NCI-H345 (cell line): Measurements from ENCODE around the gene GALNT2.

Experiments used
- DNase-seq: peaks from one replicate; lab custom pipeline; 2025; lab: John Stamatoyannopoulos, UW

The GALNT2 gene

DNA sequence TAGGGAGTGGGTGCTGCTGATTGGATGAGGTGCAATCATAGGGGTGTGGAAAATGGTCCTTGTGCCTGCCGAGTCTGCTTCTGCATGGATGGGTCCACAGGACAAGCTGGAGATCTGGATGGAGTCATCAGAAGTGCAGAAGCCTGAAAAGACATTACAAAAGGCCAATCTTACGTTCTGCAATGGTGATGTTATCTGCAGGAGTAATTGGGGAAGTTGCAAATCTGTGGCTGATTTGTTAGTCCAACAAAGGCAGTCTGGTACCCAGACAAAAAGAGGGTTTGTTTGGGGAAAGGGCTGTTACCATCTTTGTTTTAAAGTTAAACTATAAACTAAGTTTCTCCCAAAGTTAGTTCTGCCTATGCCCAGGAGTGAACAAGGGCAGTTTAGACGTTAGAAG is 192.6 kb downstream of the GALNT2 start:
- no peak for DNase-seq

DNA sequence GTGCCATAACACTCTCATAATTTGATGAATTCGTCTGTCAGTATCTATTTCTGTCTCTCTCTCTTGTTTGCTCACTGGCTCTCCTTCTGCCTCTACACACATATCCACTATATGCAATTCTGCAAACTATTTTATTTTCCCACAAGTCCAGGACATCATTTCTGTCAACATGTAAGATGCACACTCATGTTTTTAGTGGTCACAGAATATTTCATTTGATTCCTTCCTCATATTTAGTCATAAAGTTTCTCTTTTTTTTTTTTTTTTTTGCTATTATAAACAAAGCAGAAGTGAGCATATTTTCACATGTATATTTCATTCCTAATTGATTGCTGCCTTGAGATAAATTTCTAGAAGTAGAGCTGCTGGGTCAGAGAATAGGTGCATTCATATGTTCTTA is 193.8 kb downstream of the GALNT2 start:
- no peak for DNase-seq

DNA sequence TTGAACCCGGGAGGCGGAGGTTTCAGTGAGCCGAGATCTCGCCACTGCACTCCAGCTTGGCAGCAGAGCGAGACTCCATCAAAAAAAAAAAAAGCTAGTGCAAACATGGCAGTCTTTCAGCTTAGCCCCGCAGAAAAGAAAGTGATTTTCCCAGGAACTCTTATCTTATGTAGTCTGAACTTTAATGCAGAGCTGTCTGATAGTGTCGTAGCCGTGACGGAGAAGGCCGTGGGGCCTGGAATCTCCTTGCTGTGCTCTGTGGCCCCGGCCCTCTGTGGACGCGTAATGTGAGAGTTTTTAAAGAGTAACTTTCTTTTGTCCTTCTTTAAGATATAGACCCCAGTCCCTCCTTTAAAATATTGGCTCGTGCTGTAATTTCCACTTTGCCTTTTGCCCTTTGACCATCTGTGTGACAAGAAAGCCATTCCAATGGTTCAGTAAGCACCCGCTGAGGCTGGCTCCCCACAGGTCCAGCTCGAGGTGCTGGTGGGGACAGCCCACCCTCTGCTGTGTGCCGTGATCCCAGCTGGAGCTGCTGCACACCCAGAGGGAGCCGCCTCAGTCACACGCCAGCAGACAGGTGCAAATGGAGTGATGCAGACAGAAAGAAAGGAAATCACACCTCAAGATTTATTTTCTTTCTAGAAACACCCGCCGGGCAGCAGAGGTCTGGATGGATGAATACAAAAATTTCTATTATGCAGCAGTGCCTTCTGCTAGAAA is 195.1 kb downstream of the GALNT2 start:
- DNase-seq = no peak

DNA sequence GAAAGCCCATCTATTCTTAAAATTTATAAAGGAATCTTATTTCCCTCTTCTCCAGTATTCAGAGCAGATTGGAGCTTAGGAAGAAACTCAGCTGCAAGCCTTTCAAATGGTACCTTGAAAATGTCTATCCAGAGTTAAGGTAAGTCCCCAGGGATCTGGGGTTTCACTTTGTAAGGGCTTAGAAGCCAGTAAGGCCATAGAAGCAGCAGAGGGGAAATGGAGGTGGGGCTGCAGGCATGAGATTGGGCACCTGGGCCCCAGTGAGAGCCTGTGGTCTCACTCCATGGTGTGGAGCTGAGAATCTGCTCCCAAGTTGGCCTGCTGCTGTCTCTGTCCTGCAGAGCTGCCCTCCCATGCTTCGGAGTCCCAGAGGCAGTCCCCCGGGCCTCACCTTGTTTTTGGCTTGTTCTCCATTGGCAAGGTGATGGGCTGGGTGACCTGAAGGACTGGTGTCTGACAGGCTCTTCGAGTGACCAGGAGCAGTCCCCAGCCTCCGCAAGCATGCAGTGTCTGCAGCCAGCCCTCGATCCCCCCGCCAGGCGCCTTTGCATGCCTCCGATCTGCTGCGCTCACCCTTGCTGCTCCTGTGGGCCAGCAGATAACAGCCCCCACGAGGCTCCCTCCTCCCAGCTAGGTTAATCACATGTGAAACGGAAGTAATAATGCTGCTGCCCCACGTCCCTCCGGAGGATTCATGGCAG is 196.0 kb downstream of the GALNT2 start:
- no peak for DNase-seq

DNA sequence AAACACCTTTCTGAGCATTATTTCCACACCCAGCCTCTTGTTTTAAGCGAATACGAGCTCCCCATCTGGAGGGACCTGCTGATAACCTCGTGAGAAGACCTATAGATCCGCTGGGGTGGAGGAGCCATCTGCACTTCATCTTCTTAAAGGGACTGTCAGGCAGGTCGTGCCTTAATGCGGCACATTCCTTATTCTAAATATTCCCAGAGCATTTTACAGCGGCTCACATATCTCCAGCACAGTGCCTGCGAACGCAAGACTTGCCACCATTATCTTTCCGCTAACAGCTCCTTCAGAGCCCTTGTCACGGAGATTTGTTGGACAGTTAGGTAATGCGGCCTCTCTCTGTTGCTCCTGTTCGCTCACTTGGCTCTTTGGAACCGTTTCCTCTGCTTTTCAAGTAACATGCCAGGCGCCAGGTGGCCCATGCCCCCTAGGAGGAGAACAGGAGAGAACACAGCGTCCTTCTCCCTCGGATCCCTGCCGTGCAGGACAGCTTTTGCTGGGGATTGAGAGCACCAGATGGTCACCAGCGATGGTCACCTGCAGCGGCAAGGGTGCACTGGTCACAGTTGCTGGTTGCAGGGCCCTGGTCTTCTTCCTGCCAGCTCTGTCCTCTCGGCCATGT is 196.6 kb downstream of the GALNT2 start:
- DNase-seq = no peak

DNA sequence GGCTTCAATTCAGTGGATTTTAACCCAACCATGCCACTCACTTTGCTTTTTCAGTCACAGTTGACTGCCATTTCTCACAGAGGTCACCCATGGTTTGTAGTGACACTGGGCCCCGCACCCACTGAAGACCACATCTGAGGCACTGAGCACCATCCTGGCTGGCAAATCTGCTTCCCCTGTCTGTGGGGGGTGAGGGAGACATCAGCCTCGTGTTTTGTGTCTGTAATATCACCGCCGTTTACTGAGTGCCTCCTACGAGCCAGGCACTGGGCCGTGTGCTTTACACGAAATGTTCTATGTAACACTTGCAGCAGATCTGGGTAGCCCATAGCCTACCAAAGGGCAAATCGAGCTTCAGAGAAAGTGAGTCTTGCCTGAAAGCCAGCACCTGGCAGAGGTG is 197.3 kb downstream of the GALNT2 start:
- DNase-seq = no peak

DNA sequence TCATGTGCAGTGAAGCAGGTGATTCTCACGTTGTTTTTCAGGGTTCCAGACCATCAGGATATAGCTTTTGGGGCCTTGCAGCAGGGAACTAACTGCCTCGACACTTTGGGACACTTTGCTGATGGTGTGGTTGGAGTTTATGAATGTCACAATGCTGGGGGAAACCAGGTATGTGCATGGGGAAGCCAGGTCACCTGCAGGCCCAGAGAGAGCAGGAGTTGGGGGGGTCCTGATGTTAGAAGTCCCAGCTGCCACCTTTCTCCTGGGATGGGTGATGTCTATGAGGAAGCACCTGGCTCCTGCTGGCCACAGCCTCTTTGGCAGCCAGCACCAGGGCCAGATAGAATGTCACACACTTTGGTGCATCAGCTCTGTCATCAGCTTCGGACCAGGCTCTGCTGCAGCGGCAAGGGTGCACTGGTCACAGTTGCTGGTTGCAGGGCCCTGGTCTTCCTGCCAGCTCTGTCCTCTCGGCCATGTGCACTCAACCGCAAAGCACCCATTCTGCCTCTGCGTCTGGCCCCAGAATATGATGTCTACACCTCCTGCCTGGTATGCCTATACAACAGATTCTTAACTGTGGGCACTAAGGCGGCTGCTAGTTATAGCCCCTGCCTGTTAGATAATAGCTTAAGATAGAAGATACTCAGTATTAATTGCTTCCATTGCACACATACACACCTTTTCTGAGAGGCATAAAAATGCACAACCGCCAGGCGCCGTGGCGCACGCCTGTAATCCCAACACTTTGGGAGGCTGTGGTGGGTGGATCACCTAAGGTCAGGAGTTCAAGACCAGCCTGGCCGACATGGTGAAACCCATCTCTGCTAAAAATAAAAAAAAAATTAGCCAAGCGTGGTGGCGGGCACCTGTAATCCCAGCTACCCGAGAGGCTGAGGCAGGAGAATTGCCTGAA is 198.4 kb downstream of the GALNT2 start:
- DNase-seq = no peak

DNA sequence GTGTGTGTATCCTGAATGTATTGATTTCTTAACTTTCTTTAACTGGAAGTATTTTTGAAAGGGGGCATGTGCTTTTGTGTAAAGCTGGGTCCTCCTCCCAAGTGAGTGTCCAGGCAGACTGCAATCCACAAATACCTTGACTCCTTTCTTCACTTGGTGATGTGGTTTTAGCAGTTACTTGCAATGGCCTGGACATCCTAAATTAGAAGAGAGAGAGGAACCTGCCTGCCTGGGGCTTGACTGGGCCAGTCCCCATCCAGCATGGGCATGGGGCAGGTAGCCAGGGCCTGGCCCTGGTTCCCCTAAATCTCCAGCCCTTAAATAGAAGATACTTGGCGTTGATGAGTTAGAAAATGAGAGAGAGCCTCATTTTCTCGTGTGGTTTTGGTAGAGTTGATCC is 199.4 kb downstream of the GALNT2 start:
- DNase-seq = no peak

DNA sequence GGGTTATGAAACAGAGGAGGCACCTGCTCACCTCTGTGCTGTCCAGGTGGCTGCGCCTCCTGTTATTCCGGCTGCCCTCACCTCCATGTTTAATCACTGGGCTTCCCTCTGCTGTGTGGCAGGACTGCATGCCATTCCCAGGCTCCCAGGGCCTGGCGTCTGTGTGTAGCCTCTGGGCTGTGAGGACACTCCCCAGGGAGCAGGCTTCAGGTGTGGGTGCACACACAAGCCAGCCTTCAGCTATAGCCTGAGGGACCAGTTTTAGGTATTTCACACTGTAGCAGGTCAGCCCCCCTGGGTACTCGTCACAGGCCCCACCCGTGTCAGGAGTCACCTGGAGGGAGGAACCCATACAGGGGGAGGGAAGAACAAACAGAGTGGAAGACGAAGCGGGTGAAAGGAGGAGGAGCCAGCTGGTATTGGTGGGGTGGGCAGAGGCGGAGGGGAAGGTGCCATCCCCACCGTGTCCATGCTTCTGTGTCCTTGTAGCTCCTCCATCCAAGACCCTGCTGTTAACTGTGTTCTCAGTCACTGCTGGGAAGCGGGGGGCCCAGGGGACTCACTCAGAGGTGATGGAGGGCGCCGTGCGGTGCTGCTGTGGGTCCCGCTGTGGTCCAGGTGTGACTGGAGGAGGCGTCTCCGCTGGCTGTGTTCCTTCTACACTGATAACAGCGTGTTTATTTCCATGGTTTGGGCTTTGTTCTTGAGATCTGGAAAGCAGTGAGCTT is 200.5 kb downstream of the GALNT2 start:
- DNase-seq = no peak

DNA sequence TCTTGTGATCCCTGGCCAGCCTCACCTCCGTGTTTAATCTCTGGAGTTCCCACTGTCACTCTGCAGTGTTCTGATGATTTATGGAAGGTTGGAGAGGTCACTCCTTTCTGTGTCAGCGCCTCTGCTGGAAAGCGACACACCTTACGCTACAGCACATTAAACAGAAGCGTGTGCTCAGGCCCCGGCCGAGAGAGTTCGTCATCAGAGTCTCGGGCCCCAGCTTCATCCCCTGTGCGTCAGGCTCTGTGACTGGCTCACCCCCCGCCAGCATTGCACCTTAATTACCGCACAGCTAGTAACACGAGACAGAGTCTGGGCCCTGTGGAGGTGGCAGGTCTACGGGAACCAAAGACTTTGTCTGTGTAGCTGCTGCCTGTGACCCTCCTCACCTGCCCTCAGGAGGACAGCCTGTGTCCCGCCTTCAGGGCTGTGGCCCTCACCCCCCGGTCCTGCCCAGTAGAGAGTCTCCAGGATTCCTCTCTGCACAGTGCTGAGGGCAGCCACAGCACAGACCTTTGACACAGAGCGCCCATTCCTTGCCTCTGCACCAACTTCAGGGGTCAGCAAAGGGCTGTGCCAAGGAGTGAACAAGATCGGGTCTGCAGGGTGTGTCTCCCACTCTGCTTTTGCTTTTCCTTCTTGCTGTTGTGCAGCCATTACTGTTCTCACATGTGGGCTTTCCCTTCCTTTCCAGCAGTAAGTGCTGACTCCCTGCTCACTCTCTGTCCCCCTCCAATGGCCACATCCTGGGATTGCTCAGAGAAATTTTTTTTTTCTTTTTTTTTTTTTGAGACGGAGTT is 201.5 kb downstream of the GALNT2 start:
- DNase-seq = peak; percentile 34

DNA sequence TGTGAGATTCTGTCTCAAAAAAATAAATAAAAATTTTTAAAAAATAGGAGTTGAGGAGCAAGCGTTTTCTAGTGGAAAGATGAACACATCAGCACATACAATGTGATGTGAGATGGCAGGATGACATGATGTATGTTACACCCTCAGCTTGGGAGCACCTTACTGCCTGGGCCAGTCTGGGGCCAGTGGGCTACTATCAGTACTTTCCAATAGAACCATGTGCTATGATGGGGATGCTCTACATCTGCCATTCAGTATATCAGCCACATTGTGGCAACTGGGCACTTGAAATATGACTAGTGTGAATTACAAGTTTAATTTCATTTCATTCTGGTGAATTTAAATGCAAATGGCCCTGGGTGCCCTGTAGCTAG is 203.1 kb downstream of the GALNT2 start:
- no peak for DNase-seq

DNA sequence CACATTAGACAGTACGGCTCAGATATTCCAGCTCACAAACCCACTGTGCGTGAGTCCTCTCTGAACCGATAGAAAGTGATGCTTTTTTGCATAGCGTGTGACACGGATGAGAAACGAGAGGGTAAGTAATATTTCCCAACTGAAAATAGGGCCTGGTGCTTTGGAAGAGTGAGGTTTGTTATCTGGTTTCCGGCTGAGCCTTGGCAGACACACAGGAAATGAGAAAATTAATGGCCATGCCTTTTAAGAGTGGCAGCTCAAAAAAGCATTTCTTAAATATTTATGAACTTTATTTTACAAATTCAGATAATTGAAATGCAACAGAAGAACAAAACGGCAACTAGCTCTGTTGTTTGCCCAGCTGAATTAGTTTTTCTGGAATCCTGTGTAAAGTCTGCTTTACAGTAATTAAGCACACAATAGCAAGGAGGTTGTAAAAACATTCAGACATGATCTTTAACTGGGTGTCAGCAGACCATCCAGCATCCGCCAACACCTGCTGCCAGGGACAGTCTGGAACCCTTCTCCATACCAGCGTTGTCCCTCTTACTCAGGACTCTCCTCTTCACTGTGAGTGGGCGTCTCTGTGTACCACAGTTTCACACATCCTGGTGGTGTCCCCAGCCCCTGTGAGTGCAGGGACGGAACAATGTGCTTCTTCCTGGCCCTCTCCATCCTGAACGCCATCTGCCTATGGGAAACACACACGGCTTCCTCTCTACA is 203.7 kb downstream of the GALNT2 start:
- peak; percentile 23 for DNase-seq

DNA sequence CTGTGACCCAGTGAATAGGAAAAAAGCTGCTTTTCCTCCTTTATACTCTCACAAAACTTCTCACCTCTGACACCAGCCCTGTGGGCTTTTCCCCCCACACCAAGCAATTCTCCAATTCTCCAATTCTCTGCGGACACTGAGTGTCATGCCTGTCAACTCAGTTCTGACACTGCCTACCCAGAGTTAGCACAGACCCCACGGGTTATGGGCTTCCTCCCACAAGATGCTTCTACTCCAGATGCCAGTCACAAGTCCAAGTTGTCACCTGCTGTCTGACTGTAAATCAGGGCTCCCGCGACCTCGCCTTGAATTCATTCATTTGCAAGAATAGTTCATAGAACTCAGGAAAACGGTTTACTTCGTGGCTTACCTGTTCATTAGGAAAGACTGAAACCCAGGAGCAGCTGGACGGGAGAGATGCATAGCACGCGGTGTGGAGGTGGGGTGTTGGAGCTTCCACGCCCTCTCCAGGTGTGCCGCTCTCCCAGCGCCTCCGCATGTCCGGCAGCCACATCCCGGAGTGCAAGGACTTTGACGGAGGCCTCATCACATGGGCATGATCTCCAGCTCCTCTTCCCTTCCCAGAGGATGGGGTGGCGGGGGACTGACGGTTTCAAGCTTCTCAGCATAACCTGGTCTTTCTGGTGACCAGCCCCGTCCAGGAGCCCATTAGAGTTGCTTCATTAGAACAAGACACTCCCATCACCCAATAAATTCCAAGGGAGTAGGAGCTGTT is 204.4 kb downstream of the GALNT2 start:
- DNase-seq = no peak

DNA sequence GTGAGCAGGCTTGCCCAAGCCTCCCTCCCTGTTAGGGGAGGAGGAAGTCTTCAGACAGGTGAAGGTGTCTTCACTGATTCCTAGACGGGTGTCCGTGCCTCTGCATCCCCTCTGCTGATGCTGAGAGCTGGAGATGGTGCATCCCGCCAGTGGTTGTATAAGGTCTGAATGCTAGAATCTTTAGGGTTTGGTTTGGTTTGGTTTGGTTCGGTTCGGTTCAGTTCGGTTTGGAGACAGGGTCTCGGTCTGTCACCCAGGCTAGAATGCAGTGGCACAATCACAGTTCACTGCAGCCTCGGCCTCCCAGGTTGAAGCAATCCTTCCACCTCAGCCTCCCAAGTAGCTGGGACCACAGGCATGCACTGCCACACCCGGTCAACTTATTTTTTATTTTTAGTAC is 205.5 kb downstream of the GALNT2 start:
- DNase-seq = no peak

DNA sequence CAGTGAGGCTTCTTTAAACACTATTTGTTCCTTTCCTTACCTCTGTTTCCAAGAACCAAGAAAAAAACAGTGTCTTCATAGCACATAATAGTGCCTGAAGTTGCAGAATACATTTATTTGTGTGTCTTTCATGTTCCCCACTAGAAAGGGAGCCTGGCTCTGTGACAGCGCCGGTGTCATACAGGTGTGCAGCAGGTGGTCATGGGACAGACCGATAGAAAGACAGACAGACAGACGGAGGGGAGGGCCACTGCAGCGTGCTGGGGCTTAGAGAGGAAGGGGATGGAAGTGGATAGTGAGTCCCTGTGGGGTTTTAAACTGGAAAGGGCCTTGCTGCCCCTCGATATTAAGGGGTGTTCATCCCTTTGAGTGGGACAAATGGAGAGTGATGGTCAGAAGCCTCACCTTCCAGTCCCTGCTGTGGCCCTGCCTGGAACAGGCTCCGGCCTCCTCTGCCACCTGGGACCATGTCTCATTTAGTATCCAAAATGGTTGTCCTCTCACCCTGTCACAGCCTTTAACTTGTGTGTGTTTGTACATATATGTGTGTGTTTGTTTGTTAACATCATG is 206.2 kb downstream of the GALNT2 start:
- no peak for DNase-seq

DNA sequence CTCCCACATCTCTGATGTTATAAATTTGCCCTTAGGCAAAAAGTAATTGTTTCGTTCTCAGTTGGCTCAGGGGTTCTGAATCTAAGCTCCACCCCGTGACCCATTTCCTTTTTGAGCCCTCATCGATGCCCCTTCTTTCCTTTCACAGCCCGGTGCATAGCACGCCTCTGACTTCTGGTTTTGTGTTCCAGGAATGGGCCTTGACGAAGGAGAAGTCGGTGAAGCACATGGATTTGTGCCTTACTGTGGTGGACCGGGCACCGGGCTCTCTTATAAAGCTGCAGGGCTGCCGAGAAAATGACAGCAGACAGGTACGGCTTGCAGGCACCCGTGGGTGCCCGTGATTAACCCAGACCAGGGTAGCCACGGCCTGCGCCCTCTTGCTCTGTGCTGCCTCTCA is 207.2 kb downstream of the GALNT2 start:
- DNase-seq = no peak

DNA sequence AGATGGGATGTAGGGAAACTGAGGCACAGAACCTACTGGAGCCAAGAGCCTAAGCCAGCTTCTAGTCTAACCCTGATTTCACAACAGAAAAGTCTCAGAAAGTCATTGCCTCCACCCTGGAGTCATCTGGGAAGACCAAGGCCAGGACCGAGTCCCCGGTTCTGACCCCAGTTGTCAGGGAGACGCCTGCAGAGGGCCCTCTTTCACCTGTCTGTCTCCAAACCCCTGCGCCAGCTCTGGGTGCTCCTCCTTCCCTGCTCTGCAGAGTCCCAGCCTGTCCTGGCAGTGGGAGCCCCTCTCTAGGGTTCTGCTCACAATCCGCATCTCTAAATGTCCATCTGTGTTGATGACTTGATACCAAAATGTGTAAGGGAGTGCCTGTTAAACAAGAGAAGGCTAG is 209.4 kb downstream of the GALNT2 start:
- DNase-seq = no peak

DNA sequence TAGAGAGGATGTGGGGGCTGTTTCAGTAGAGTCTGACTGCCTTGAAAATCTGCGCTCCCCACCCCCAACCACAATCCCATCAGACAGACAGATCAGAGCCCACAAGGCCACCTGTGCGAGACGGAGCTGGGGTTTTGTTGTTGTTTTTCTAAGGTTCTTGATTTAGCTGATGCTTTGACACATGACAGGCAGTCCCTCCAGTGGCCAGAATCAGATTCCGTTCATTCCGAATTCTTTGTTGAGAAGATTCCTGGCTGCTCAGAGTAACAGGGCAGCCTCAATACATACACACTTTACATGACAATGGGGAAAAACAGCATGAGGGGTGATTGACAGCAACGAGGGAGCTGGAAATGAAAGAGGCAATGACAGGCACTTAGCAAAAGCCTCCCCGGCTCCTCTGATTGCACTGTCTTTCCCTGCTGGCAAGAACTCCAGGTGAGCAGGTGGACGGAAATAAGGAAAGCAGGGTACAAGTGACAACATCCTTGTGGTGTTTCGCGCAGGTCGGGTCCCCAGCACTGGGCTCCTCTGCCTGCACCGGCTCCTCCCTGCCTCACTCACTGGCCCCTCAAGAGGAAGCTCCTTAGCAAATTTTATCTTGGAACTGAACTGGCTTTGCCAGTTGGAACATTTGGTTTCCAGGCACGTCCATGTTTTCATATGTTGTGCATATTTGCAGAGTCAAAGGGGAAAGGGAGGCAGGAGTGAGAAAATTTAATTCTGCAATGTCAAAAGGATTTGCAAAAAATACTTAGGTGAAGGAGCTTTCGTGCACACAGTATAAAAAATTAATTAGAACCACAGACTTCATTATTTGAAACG is 210.4 kb downstream of the GALNT2 start:
- DNase-seq = peak; percentile 76
